Stomach smooth muscle (tissue), 2 donors: ENCODE results near the gene BAD.

ENCODE experiments used
- H3K27ac ChIP-seq: one replicate; pipeline ENCODE4 v1.7.0; 2013; ENCODE audit warnings: mild to moderate bottlenecking, low read length, inconsistent platforms
- H3K27me3 ChIP-seq, 2 donors: one replicate each; pipeline ENCODE4 v1.7.0; 2013; ENCODE audit warnings: low read length in 2 of 2; ENCODE audit not compliant: insufficient read depth in 2 of 2, control insufficient read depth in 1 of 2
- H3K36me3 ChIP-seq, 2 donors: one replicate each; pipeline ENCODE4 v1.7.0; 2013; ENCODE audit warnings: low read length in 2 of 2; ENCODE audit not compliant: control insufficient read depth in 2 of 2, insufficient read depth in 2 of 2
- H3K4me1 ChIP-seq: one replicate; pipeline ENCODE4 v1.7.0; 2013; ENCODE audit warnings: low read length; ENCODE audit not compliant: control insufficient read depth, insufficient read depth
- H3K4me3 ChIP-seq, 2 donors: one replicate each; pipeline ENCODE4 v1.7.0; 2013; ENCODE audit warnings: low read length in 2 of 2
- H3K9ac ChIP-seq, 2 donors: one replicate each; pipeline ENCODE4 v1.7.0; 2013; ENCODE audit warnings: low read length in 2 of 2, mild to moderate bottlenecking in 1 of 2
- H3K9me3 ChIP-seq, 2 donors: one replicate each; pipeline ENCODE4 v1.7.0; 2013; ENCODE audit warnings: low read length in 2 of 2; ENCODE audit not compliant: control insufficient read depth in 2 of 2
- donor health status: healthy.
- donor health status: Pancreatic carcinoma.

Gene BAD

GRCh38 chr11:64238999-64239398, 45.5 kb downstream of the BAD start:
- Histone ChIP-seq H3K4me3 (no peak overlapping the region), H3K27ac (no peak overlapping the region), H3K27me3 (no peaks in the 10 kb centered on the region), H3K36me3 (peaks cover 8 to 17% of the 10 kb centered on the region in 2 donors), H3K9ac (no peak overlapping the region), H3K9me3 (no peaks in the 10 kb centered on the region), H3K4me1 (peaks cover 46% of the 10 kb centered on the region)

- Histone ChIP-seq H3K4me3 (no peak overlapping the region), H3K4me1 (peaks cover 49% of the 10 kb centered on the region), H3K36me3 (peaks cover 8 to 10% of the 10 kb centered on the region in 2 donors), H3K27ac (peak overlapping the region; percentile 31), H3K27me3 (no peaks in the 10 kb centered on the region), H3K9ac (no peak overlapping the region), H3K9me3 (no peaks in the 10 kb centered on the region)
These were observed 46.4 kb downstream of the BAD start for GRCh38 chr11:64238076-64238475.

GRCh38 chr11:64237484-64237951, 46.9 kb downstream of the BAD start:
- Histone ChIP-seq H3K9ac (no peak overlapping the region), H3K9me3 (no peaks in the 10 kb centered on the region), H3K4me3 (no peak overlapping the region), H3K36me3 (peaks cover 8 to 10% of the 10 kb centered on the region in 2 donors), H3K27ac (peak overlapping the region; percentile 31), H3K27me3 (no peaks in the 10 kb centered on the region), H3K4me1 (peaks cover 49% of the 10 kb centered on the region)

GRCh38 chr11:64235437-64236161, 48.9 kb downstream of the BAD start:
- Histone ChIP-seq H3K9me3 (no peaks in the 10 kb centered on the region), H3K27me3 (no peaks in the 10 kb centered on the region), H3K9ac (peak overlapping the region in 1 of 2 donors; percentile 64), H3K36me3 (peaks cover 8 to 10% of the 10 kb centered on the region in 2 donors), H3K4me1 (peaks cover 56% of the 10 kb centered on the region), H3K27ac (peak overlapping the region; percentile 66), H3K4me3 (peak overlapping the region; percentile 72 to 77)

- peaks cover 8 to 10% of the 10 kb centered on the region in 2 donors for H3K36me3 ChIP-seq
- H3K27ac ChIP-seq, result peak overlapping the region; percentile 66
- H3K4me3 ChIP-seq, result peak overlapping the region; percentile 72 to 77
- H3K27me3 ChIP-seq, result no peaks in the 10 kb centered on the region
- H3K4me1 ChIP-seq, result peaks cover 52% of the 10 kb centered on the region
- peak overlapping the region; percentile 53 to 64 for H3K9ac ChIP-seq
- no peaks in the 10 kb centered on the region for H3K9me3 ChIP-seq
These were observed 49.7 kb downstream of the BAD start for GRCh38 chr11:64234647-64235379.

GRCh38 chr11:64233913-64234586, 50.4 kb downstream of the BAD start, which contains the start of gene VEGFB:
TSS of gene VEGFB (plus strand) at chr11:64234584. CDS start at chr11:64234834, 250 bp downstream.
- H3K9me3 ChIP-seq, result no peaks in the 10 kb centered on the region
- peak within 1 kb of the TSS; percentile 62 to 74 for H3K9ac ChIP-seq
- peak within 1 kb of the TSS; percentile 70 for H3K27ac ChIP-seq
- H3K27me3 ChIP-seq, result no peaks in the 10 kb centered on the region
- H3K4me3 ChIP-seq, result peak within 1 kb of the TSS; percentile 72 to 77
- H3K36me3 ChIP-seq, result peaks cover 8 to 10% of the 10 kb centered on the region in 2 donors
- peaks cover 58% of the 10 kb centered on the region for H3K4me1 ChIP-seq

GRCh38 chr11:64232967-64233315, 51.5 kb downstream of the BAD start:
- H3K9ac ChIP-seq, result no peak overlapping the region
- peaks cover 6% of the 10 kb centered on the region in 2 donors for H3K36me3 ChIP-seq
- peak overlapping the region; percentile 18 for H3K27ac ChIP-seq
- peaks cover 58% of the 10 kb centered on the region for H3K4me1 ChIP-seq
- no peaks in the 10 kb centered on the region for H3K9me3 ChIP-seq
- no peak overlapping the region for H3K4me3 ChIP-seq
- no peaks in the 10 kb centered on the region for H3K27me3 ChIP-seq

- Histone ChIP-seq H3K27ac (peak overlapping the region; percentile 18), H3K4me1 (peaks cover 61% of the 10 kb centered on the region), H3K4me3 (no peak overlapping the region), H3K27me3 (no peaks in the 10 kb centered on the region), H3K36me3 (peaks cover 0 to under 1% of the 10 kb centered on the region in 2 donors), H3K9me3 (no peaks in the 10 kb centered on the region), H3K9ac (no peak overlapping the region)
These were observed 52.1 kb downstream of the BAD start for GRCh38 chr11:64232182-64232966.

GRCh38 chr11:64231546-64231945, 52.9 kb downstream of the BAD start:
- H3K36me3 ChIP-seq, result no peaks in the 10 kb centered on the region
- no peak overlapping the region for H3K9ac ChIP-seq
- H3K4me1 ChIP-seq, result peaks cover 69% of the 10 kb centered on the region
- no peaks in the 10 kb centered on the region for H3K27me3 ChIP-seq
- no peak overlapping the region for H3K27ac ChIP-seq
- no peaks in the 10 kb centered on the region for H3K9me3 ChIP-seq
- peak overlapping the region in 1 of 2 donors; percentile 3 for H3K4me3 ChIP-seq

- H3K27ac ChIP-seq, result peak overlapping the region; percentile 91
- no peaks in the 10 kb centered on the region for H3K9me3 ChIP-seq
- H3K9ac ChIP-seq, result peak overlapping the region; percentile 80 to 94
- no peaks in the 10 kb centered on the region for H3K27me3 ChIP-seq
- H3K4me3 ChIP-seq, result peak overlapping the region; percentile 84 to 86
- peaks cover 69% of the 10 kb centered on the region for H3K4me1 ChIP-seq
- H3K36me3 ChIP-seq, result no peaks in the 10 kb centered on the region
These were observed 53.5 kb downstream of the BAD start for GRCh38 chr11:64230985-64231365.
